ENCODE measurements around the gene SH3RF2.

GRCh38 chr5:146107901-146108300 lies 171.5 kb downstream of the SH3RF2 start:
- TF ChIP-seq CTCF (IDR thresholded peaks at IDR 0.05) (no peak), EZH2 (IDR thresholded peaks at IDR 0.05; ENCODE audit: borderline replicate concordance, insufficient read depth, low read depth, low read length, poor library complexity, severe bottlenecking) (no peak)

Data from B cell (primary cell).